Astrocyte (in vitro differentiated cells and primary cell): ENCODE measurements around the gene IKZF5.

ENCODE experiments used
- CTCF ChIP-seq: IDR thresholded peaks from 2 replicates; pipeline ENCODE4 v1.5.1; 2011; ENCODE audit warnings: low read depth, mild to moderate bottlenecking, inconsistent platforms, low read length, moderate library complexity; ENCODE audit not compliant: insufficient read depth
- EZH2 ChIP-seq: IDR thresholded peaks from 2 replicates; pipeline ENCODE4 v1.6.1; 2012; ENCODE audit warnings: mild to moderate bottlenecking, low read length, inconsistent platforms; ENCODE audit not compliant: insufficient read depth

- TF ChIP-seq CTCF (no peak), EZH2 (no peak)
Measured at GRCh38 chr10:123057968-123058367, 49.4 kb upstream of the IKZF5 start.
